ENCODE measurements around the gene EIF4E1B.

Gene EIF4E1B

DNA sequence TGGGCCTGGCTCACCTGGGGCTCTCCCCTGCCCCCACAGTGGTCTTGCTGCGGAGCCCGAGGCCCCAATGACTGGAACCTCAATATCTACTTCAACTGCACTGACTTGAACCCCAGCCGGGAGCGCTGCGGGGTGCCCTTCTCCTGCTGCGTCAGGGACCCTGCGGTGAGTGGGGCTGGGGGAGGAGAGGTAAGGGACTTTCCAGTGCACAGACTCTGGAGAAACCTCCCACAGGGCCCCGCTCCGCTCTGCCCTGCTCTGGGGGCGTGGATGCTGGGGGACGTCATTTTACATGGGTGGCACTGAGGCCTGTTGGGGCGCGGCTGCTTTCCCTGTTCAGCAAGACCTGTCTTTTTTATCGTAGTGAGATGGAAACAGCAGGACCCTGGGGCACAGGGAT, 24.4 kb downstream of the EIF4E1B start:
- no peak overlapping the region for H3K4me3 ChIP-seq (ENCODE audit: insufficient read depth in 1 of 2, low read depth in 1 of 2, low read length in 2 of 2)
- no peak overlapping the region for H4K8ac ChIP-seq (ENCODE audit: low read length)
- H2AK5ac ChIP-seq (ENCODE audit: low read length, severe bottlenecking), result no peak overlapping the region
- no peak for DNase-seq
- H3K79me1 ChIP-seq (replicated peaks; ENCODE audit: low read length, poor library complexity, severe bottlenecking), result peaks cover 26% of the 10 kb centered on the region
- H3K14ac ChIP-seq (ENCODE audit: low read length in 2 of 2), result no peak overlapping the region
- no peak overlapping the region for H2BK12ac ChIP-seq (ENCODE audit: low read length in 2 of 2)
- no peak overlapping the region for H3K27ac ChIP-seq (ENCODE audit: low read length, poor library complexity, severe bottlenecking)
- H3K9ac ChIP-seq (ENCODE audit: low read length), result no peak overlapping the region
- H2BK120ac ChIP-seq (ENCODE audit: low read depth, low read length), result no peak overlapping the region
- H3K36me3 ChIP-seq (ENCODE audit: control insufficient read depth in 1 of 2, insufficient read depth in 2 of 2, low read depth in 1 of 2, low read length in 2 of 2), result peaks cover 53 to 64% of the 10 kb centered on the region in 2 experiments
- no peak overlapping the region for H3K23ac ChIP-seq (ENCODE audit: low read length in 2 of 2)
- H3K4me2 ChIP-seq (ENCODE audit: low read length, poor library complexity, severe bottlenecking), result no peak overlapping the region
- no peak overlapping the region for H2BK5ac ChIP-seq (ENCODE audit: low read depth, low read length, poor library complexity, severe bottlenecking)
- H3K9me3 ChIP-seq (ENCODE audit: control insufficient read depth, low read length), result no peaks in the 10 kb centered on the region
- peaks cover 25% of the 10 kb centered on the region for H3K4me1 ChIP-seq (ENCODE audit: control insufficient read depth, insufficient read depth, low read depth, low read length)
- H2BK15ac ChIP-seq (ENCODE audit: low read depth, poor library complexity, severe bottlenecking), result no peak overlapping the region
- 93% methylated on average over 12 of the region's 14 CpGs for WGBS
- H3K18ac ChIP-seq (ENCODE audit: low read depth in 1 of 2, low read length in 2 of 2), result no peak overlapping the region
- H4K91ac ChIP-seq (ENCODE audit: low read length), result no peak overlapping the region
- H3K27me3 ChIP-seq (ENCODE audit: control insufficient read depth in 1 of 2, insufficient read depth in 1 of 2, low read length in 2 of 2), result no peaks in the 10 kb centered on the region
- H3K4ac ChIP-seq (ENCODE audit: low read depth in 1 of 2, low read length in 2 of 2), result no peak overlapping the region
- no peak overlapping the region for H2AFZ ChIP-seq (ENCODE audit: low read depth, low read length)

DNA sequence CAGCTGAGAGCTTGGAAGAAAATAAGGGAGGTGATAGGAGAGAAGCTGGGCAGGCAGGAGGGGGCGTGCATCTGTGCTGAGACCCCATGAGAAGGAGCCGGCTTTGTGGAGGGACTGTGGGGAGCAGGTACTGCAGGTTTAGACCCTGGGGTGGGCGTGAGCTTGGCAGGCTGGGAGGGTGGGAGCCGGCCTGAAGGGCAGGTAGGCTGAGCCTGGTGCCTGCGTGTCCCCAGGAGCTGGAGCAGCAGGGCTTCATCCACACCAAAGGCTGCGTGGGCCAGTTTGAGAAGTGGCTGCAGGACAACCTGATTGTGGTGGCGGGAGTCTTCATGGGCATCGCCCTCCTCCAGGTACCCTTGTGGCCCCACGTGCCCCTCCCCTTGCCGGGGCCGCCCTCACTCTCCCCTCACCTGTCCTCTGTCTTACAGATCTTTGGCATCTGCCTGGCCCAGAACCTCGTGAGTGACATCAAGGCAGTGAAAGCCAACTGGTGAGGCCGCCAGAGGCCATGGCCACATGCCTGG, 26.1 kb downstream of the EIF4E1B start:
- no peak overlapping the region for H3K4ac ChIP-seq (ENCODE audit: low read depth in 1 of 2, low read length in 2 of 2)
- no peak overlapping the region for H4K91ac ChIP-seq (ENCODE audit: low read length)
- no peak overlapping the region for H2BK5ac ChIP-seq (ENCODE audit: low read depth, low read length, poor library complexity, severe bottlenecking)
- H3K4me2 ChIP-seq (ENCODE audit: low read length, poor library complexity, severe bottlenecking), result no peak overlapping the region
- H4K8ac ChIP-seq (ENCODE audit: low read length), result no peak overlapping the region
- peaks cover 10% of the 10 kb centered on the region for H3K79me1 ChIP-seq (replicated peaks; ENCODE audit: low read length, poor library complexity, severe bottlenecking)
- no peaks in the 10 kb centered on the region for H3K9me3 ChIP-seq (ENCODE audit: control insufficient read depth, low read length)
- WGBS, result 93% methylated on average over 13 of the region's 13 CpGs
- H3K9ac ChIP-seq (ENCODE audit: low read length), result no peak overlapping the region
- H3K36me3 ChIP-seq (ENCODE audit: control insufficient read depth in 1 of 2, insufficient read depth in 2 of 2, low read depth in 1 of 2, low read length in 2 of 2), result peaks cover 53 to 56% of the 10 kb centered on the region in 2 experiments
- H2AK5ac ChIP-seq (ENCODE audit: low read length, severe bottlenecking), result no peak overlapping the region
- no peak overlapping the region for H2BK15ac ChIP-seq (ENCODE audit: low read depth, poor library complexity, severe bottlenecking)
- H2BK120ac ChIP-seq (ENCODE audit: low read depth, low read length), result no peak overlapping the region
- H3K4me3 ChIP-seq (ENCODE audit: insufficient read depth in 1 of 2, low read depth in 1 of 2, low read length in 2 of 2), result no peak overlapping the region
- H2AFZ ChIP-seq (ENCODE audit: low read depth, low read length), result no peak overlapping the region
- no peak overlapping the region for H3K18ac ChIP-seq (ENCODE audit: low read depth in 1 of 2, low read length in 2 of 2)
- H3K27ac ChIP-seq (ENCODE audit: low read length, poor library complexity, severe bottlenecking), result no peak overlapping the region
- peaks cover 0 to 5% of the 10 kb centered on the region in 2 experiments for H3K27me3 ChIP-seq (ENCODE audit: control insufficient read depth in 1 of 2, insufficient read depth in 1 of 2, low read length in 2 of 2)
- no peak overlapping the region for H2BK12ac ChIP-seq (ENCODE audit: low read length in 2 of 2)
- no peak overlapping the region for H3K14ac ChIP-seq (ENCODE audit: low read length in 2 of 2)
- no peak for DNase-seq
- H3K4me1 ChIP-seq (ENCODE audit: control insufficient read depth, insufficient read depth, low read depth, low read length), result peaks cover 22% of the 10 kb centered on the region
- H3K23ac ChIP-seq (ENCODE audit: low read length in 2 of 2), result no peak overlapping the region

DNA sequence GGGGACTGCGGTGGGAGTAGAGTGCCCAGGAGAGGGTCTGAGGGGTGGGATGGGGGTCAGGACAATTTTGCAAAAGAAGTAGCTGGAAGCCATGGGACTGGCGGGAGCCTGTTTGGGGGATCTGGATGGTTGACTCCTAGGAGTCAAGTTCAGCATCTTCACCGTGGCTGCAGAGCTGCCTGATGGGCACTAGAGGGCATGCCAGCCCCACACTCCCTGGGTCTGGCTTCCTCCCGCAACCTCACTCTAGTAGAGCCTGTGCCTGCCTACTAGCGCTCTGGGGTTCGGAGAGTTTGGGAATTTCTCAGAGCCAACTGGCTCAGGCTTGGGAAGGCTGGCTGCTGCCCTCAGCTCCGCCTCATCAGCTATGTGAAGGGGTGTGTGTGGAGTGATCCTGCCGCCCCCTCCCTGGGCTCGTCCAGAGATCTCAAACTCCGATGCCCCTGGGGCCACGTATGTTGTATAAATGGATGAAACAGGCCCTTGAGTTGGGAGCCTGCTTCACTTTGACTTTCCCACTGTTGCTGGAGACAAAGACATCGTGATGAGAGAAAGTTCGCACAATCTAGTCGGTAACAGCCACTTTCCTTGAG, 27.6 kb downstream of the EIF4E1B start:
- H3K4me1 ChIP-seq (ENCODE audit: control insufficient read depth, insufficient read depth, low read depth, low read length), result peaks cover 22% of the 10 kb centered on the region
- no peak overlapping the region for H3K18ac ChIP-seq (ENCODE audit: low read depth in 1 of 2, low read length in 2 of 2)
- H2BK120ac ChIP-seq (ENCODE audit: low read depth, low read length), result no peak overlapping the region
- no peak overlapping the region for H2AFZ ChIP-seq (ENCODE audit: low read depth, low read length)
- H4K91ac ChIP-seq (ENCODE audit: low read length), result no peak overlapping the region
- no peak overlapping the region for H2AK5ac ChIP-seq (ENCODE audit: low read length, severe bottlenecking)
- peaks cover 47% of the 10 kb centered on the region in 2 experiments for H3K36me3 ChIP-seq (ENCODE audit: control insufficient read depth in 1 of 2, insufficient read depth in 2 of 2, low read depth in 1 of 2, low read length in 2 of 2)
- H3K27me3 ChIP-seq (ENCODE audit: control insufficient read depth in 1 of 2, insufficient read depth in 1 of 2, low read length in 2 of 2), result peaks cover 5 to 17% of the 10 kb centered on the region in 2 experiments
- no peak overlapping the region for H3K23ac ChIP-seq (ENCODE audit: low read length in 2 of 2)
- no peak overlapping the region for H2BK15ac ChIP-seq (ENCODE audit: low read depth, poor library complexity, severe bottlenecking)
- peak overlapping the region; percentile 60 for H3K9ac ChIP-seq (ENCODE audit: low read length)
- H3K9me3 ChIP-seq (ENCODE audit: control insufficient read depth, low read length), result no peaks in the 10 kb centered on the region
- peak overlapping the region in 1 of 2 experiments; percentile 70 for H3K4me3 ChIP-seq (ENCODE audit: insufficient read depth in 1 of 2, low read depth in 1 of 2, low read length in 2 of 2)
- no peak overlapping the region for H3K4ac ChIP-seq (ENCODE audit: low read depth in 1 of 2, low read length in 2 of 2)
- DNase-seq, result peak; percentile 72
- no peak overlapping the region for H3K14ac ChIP-seq (ENCODE audit: low read length in 2 of 2)
- H3K27ac ChIP-seq (ENCODE audit: low read length, poor library complexity, severe bottlenecking), result peak overlapping the region; percentile 69
- 69% methylated on average over 14 of the region's 14 CpGs for WGBS
- H2BK5ac ChIP-seq (ENCODE audit: low read depth, low read length, poor library complexity, severe bottlenecking), result no peak overlapping the region
- H3K4me2 ChIP-seq (ENCODE audit: low read length, poor library complexity, severe bottlenecking), result no peak overlapping the region
- peaks cover 3% of the 10 kb centered on the region for H3K79me1 ChIP-seq (replicated peaks; ENCODE audit: low read length, poor library complexity, severe bottlenecking)
- peak overlapping the region in 1 of 2 experiments; percentile 3 for H2BK12ac ChIP-seq (ENCODE audit: low read length in 2 of 2)
- no peak overlapping the region for H4K8ac ChIP-seq (ENCODE audit: low read length)

DNA sequence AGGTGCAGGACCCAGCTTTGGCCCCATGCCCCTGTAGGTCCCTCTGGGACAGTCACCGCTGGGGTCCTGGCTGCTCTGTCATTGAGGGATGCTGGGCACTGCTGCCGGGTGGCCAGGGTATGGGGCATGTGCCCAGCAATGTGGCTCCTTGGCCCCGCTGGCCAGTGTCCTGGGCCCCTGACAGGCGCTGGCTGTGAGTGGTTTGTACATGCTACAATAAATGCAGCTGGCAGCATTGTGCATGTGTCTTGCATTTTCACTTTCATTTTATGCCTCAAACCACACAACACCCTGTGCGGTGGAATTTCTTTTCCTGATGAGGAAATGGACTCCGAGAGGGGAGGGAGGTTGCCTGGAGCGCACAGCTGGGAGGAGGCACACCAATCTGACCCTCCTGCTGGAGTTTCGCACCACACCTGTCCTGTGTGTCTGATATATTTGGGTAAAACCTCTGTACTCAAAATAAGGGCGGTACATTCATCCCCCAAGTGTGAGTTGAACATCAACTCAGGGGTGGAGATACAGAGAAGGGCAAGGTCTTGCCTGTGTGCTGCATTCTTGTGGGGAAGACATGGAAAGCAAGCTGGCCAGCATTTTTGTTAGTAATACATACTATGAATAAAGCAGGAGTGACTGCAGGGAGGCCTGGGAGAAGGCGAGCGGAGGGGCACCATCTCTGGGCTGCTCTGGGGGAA, 28.5 kb downstream of the EIF4E1B start:
- peak; percentile 75 for DNase-seq
- H3K4me1 ChIP-seq (ENCODE audit: control insufficient read depth, insufficient read depth, low read depth, low read length), result peaks cover 18% of the 10 kb centered on the region
- no peak overlapping the region for H3K4ac ChIP-seq (ENCODE audit: low read depth in 1 of 2, low read length in 2 of 2)
- 88% methylated on average over 9 of the region's 11 CpGs for WGBS
- no peak overlapping the region for H3K23ac ChIP-seq (ENCODE audit: low read length in 2 of 2)
- no peak overlapping the region for H2BK120ac ChIP-seq (ENCODE audit: low read depth, low read length)
- no peak overlapping the region for H4K8ac ChIP-seq (ENCODE audit: low read length)
- no peak overlapping the region for H2BK12ac ChIP-seq (ENCODE audit: low read length in 2 of 2)
- H3K4me3 ChIP-seq (ENCODE audit: insufficient read depth in 1 of 2, low read depth in 1 of 2, low read length in 2 of 2), result peak overlapping the region in 1 of 2 experiments; percentile 70
- H4K91ac ChIP-seq (ENCODE audit: low read length), result no peak overlapping the region
- H3K79me1 ChIP-seq (replicated peaks; ENCODE audit: low read length, poor library complexity, severe bottlenecking), result peaks cover 3% of the 10 kb centered on the region
- no peak overlapping the region for H2AK5ac ChIP-seq (ENCODE audit: low read length, severe bottlenecking)
- H3K36me3 ChIP-seq (ENCODE audit: control insufficient read depth in 1 of 2, insufficient read depth in 2 of 2, low read depth in 1 of 2, low read length in 2 of 2), result peaks cover 38 to 39% of the 10 kb centered on the region in 2 experiments
- H3K18ac ChIP-seq (ENCODE audit: low read depth in 1 of 2, low read length in 2 of 2), result no peak overlapping the region
- no peak overlapping the region for H3K14ac ChIP-seq (ENCODE audit: low read length in 2 of 2)
- H3K9ac ChIP-seq (ENCODE audit: low read length), result peak overlapping the region; percentile 60
- peaks cover 8 to 24% of the 10 kb centered on the region in 2 experiments for H3K27me3 ChIP-seq (ENCODE audit: control insufficient read depth in 1 of 2, insufficient read depth in 1 of 2, low read length in 2 of 2)
- H2BK5ac ChIP-seq (ENCODE audit: low read depth, low read length, poor library complexity, severe bottlenecking), result no peak overlapping the region
- no peaks in the 10 kb centered on the region for H3K9me3 ChIP-seq (ENCODE audit: control insufficient read depth, low read length)
- H3K27ac ChIP-seq (ENCODE audit: low read length, poor library complexity, severe bottlenecking), result peak overlapping the region; percentile 69
- H2BK15ac ChIP-seq (ENCODE audit: low read depth, poor library complexity, severe bottlenecking), result peak overlapping the region; percentile 33
- H3K4me2 ChIP-seq (ENCODE audit: low read length, poor library complexity, severe bottlenecking), result peak overlapping the region; percentile 37
- no peak overlapping the region for H2AFZ ChIP-seq (ENCODE audit: low read depth, low read length)
